Breast epithelium (tissue), 3 donors: ENCODE data around the gene MYOD1.

Experiments
- POLR2A ChIP-seq: fragments of 450-650 bp; IDR thresholded peaks from one replicate; pipeline ENCODE4 v1.6.1; 2016; ENCODE audit warnings: antibody characterized with exemption, mild to moderate bottlenecking, moderate library complexity
- POLR2AphosphoS5 ChIP-seq, 3 donors: sonication (generic); formaldehyde crosslinking; IDR thresholded peaks; one replicate each; pipeline ENCODE4 v1.6.1; 2017; ENCODE audit warnings: antibody characterized with exemption in 3 of 3
- TF ChIP-seq, protein P1 (sequence below), 3 donors: fragments of 450-650 bp; IDR thresholded peaks; one replicate each; pipeline ENCODE4 v1.5.1; 2016 to 2017; ENCODE audit warnings: antibody characterized with exemption in 3 of 3, mild to moderate bottlenecking in 3 of 3, moderate library complexity in 3 of 3

DNA sequence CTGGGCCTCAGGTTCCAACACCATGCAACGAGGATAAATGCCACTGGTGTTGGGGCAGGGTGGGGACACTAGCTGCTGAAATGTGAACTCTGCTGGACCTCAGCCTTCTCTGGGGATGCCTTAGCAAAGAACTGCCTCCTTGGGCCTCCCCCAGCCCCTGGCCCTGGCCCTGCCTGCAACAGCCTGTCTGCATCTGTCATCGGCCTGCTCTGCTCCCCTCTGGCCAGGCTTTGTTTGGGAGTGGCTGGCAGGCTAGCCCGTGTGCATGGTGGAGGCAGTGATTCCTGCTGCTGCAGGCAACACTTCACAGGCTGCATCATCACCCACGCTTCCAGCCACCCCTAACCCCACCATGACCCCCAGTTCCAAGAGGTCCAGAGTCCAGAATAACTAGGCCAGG lies 11.5 kb upstream of the MYOD1 start:
- TF ChIP-seq, protein P1, sequence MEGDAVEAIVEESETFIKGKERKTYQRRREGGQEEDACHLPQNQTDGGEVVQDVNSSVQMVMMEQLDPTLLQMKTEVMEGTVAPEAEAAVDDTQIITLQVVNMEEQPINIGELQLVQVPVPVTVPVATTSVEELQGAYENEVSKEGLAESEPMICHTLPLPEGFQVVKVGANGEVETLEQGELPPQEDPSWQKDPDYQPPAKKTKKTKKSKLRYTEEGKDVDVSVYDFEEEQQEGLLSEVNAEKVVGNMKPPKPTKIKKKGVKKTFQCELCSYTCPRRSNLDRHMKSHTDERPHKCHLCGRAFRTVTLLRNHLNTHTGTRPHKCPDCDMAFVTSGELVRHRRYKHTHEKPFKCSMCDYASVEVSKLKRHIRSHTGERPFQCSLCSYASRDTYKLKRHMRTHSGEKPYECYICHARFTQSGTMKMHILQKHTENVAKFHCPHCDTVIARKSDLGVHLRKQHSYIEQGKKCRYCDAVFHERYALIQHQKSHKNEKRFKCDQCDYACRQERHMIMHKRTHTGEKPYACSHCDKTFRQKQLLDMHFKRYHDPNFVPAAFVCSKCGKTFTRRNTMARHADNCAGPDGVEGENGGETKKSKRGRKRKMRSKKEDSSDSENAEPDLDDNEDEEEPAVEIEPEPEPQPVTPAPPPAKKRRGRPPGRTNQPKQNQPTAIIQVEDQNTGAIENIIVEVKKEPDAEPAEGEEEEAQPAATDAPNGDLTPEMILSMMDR (IDR thresholded peaks at IDR 0.05), result no peak
- no peak for TF ChIP-seq POLR2A
- TF ChIP-seq POLR2AphosphoS5 (IDR thresholded peaks at IDR 0.05), result no peak
